Astrocyte of the cerebellum (primary cell): ENCODE measurements around the gene MBTPS2.

ENCODE experiments used
- DNase-seq: peaks from one replicate; pipeline ENCODE4 v3.0.0-alpha.2; 2011; ENCODE audit warnings: low read depth
- H3K4me3 ChIP-seq: 2 replicates; pipeline ENCODE4 v1.5.1; 2011; ENCODE audit warnings: mild to moderate bottlenecking, low read depth, low read length, moderate library complexity
- in situ Hi-C: cut with HindIII; loops from 2 replicates; pipeline ENCODE4 v1.10.0; 2017; ENCODE audit warnings: low sequenced_read_pairs
- TF ChIP-seq, protein P1 (sequence below): IDR thresholded peaks from 2 replicates; pipeline ENCODE4 v1.5.1; 2012; ENCODE audit warnings: low read length, low read depth, moderate library complexity, mild to moderate bottlenecking; ENCODE audit errors: missing control alignments

The MBTPS2 gene

DNA sequence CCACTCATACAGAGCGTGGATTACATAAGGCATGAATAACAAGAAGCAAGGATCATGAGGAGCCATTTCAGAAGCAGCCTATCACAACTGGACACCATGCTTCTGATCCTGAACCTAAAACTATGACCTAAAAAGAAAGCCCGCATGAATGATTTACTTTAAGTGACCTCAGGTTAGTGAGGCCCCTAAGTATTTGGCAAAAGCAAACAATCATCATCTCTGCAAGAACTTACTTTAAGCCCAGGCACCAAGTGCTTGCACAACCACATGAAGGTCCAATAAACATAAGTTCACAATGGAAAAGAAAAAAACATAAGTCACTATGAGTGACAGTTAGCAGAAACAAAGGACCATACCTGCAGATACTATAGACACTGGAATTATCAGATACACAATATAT, 7.9 kb upstream of the MBTPS2 start:
- no peak overlapping the region for H3K4me3 ChIP-seq
- TF ChIP-seq, protein P1, sequence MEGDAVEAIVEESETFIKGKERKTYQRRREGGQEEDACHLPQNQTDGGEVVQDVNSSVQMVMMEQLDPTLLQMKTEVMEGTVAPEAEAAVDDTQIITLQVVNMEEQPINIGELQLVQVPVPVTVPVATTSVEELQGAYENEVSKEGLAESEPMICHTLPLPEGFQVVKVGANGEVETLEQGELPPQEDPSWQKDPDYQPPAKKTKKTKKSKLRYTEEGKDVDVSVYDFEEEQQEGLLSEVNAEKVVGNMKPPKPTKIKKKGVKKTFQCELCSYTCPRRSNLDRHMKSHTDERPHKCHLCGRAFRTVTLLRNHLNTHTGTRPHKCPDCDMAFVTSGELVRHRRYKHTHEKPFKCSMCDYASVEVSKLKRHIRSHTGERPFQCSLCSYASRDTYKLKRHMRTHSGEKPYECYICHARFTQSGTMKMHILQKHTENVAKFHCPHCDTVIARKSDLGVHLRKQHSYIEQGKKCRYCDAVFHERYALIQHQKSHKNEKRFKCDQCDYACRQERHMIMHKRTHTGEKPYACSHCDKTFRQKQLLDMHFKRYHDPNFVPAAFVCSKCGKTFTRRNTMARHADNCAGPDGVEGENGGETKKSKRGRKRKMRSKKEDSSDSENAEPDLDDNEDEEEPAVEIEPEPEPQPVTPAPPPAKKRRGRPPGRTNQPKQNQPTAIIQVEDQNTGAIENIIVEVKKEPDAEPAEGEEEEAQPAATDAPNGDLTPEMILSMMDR = no peak
- no peak for DNase-seq
- in situ Hi-C loops = no loop called here

DNA sequence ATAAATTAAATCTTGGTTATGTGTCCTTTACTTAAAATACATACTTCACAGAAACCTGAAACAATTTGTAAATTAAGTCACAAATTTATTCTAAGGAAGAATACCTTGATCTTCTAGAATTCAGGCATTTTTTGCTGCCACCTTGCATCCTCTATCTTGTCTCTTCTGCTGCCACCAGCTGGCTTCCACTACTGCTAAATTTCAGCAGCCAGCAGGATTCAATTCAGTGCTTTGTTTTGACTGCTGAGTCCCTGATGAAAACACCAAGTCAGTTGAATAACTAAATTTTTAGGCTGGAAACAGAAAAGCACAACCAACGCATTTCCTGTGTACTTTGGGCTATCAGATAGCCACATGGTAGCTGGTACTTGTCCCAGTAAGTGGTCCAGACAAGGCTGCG, 2.4 kb upstream of the MBTPS2 start:
- DNase-seq = no peak
- no peak overlapping the region for H3K4me3 ChIP-seq
- TF ChIP-seq, protein P1 = no peak
- in situ Hi-C loops = no loop called here

DNA sequence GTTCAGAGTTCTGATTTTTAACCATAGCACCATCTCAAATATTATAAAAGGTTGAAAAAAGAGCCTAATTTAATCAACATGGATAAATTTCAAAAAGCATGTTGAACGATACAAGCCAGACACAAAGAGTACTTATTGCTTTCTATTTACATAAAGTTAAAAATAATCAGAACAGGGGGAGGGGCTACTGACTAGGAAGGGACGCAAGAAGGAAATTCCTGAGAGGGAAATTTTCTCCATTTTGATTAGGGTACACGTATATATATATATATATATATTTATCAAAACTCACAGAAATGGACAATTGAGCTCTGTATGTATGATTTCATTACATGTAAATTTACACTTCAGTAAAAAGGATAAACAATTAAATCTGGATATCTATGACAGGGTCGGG, 482 bp upstream of the MBTPS2 start:
- in situ Hi-C loops = no loop called here
- no peak for DNase-seq
- H3K4me3 ChIP-seq = peak overlapping the region; percentile 62
- TF ChIP-seq, protein P1 = no peak

DNA sequence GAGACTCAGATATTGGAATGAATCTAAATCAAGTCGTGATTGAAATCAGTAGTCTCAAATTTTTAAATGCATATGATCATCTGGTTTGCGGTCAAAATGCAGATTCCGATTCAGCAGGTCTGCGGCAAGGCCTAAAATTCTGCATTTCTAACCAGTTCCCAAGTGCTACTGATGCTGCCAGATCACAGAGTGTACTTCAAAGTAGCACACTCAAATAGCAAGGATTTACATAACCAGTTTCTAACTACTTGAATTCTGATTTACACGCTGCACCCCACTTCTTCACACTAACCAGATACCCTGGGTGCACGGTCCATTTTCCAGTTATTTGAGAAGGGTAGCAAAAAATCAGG, 752 bp downstream of the MBTPS2 start:
- DNase-seq = no peak
- in situ Hi-C loops = no loop called here
- TF ChIP-seq, protein P1 = no peak

DNA sequence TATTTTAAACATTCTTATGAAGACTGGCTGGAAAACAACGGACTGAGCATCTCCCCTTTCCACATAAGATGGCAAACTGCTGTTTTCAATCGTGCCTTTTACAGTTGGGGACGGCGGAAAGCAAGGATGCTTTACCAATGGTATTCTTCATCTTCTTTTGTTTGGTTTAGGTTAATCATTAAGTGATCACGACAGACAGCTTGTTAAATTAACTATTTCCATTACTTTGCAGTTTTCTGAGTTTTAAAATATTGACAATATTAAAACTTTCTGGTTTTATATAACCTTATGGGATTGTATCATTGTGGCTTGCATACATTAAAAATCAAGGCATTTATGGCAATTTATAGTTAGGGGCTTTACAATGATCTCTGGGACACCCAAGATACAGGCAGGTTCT, 3.8 kb downstream of the MBTPS2 start:
- no peak for DNase-seq
- in situ Hi-C loops = no loop called here
- TF ChIP-seq, protein P1 = no peak
- H3K4me3 ChIP-seq = no peak overlapping the region

More for the DNA sequence above, 752 bp downstream of the MBTPS2 start:
- H3K4me3 ChIP-seq = peak overlapping the region; percentile 62

DNA sequence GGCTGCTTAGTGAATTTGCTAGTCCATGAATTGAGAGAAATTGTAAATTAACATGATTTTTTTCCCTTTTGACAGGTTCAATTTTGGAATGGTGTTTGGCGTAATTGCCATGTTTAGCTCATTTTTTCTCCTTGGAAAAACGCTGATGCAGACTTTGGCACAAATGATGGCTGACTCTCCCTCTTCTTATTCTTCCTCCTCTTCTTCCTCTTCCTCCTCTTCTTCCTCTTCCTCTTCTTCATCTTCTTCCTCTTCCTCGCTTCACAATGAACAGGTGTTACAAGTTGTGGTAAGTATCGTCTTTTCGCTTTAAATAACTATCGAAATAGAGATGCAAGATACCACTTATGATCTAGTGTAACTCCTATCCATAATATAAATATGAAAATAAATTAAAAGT, 5.7 kb downstream of the MBTPS2 start:
- H3K4me3 ChIP-seq = no peak overlapping the region
- DNase-seq = no peak
- TF ChIP-seq, protein P1 = no peak
- in situ Hi-C loops = no loop called here

DNA sequence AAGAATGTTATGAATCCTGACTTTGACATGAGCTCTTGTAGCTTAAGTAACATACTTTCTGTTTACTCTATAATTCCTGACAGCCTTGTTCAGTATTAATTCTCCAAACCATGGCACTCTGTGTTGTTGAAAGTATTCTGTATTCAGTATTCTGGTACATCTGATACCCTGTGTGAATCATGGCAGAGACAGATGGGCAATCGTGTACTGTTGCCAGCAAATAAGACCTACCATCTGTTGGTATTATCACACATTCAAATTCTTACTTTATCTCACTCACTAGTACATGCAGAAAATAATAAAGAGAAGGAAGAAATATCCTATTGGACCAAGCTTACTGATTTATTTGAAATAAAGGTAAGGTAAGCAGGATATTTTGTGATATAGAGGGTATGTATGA, 7.9 kb downstream of the MBTPS2 start:
- TF ChIP-seq, protein P1 = no peak
- H3K4me3 ChIP-seq = no peak overlapping the region
- in situ Hi-C loops = no loop called here
- DNase-seq = no peak
